GM18526 (cell line): ENCODE measurements around the gene DPEP2.
"Not testable (repeated sequence)": the region's sequence is repeated elsewhere in the genome, so short reads cannot be mapped to it uniquely, and the experiment has no call there.

ENCODE experiments used
- POLR2A ChIP-seq: IDR thresholded peaks from 3 replicates; pipeline ENCODE4 v1.6.1; 2011; ENCODE audit not compliant: insufficient read length; ENCODE audit errors: extremely low read depth

The DPEP2 gene

GRCh38 chr16:67998779-67999688 is at the start of gene DPEP2:
DPEP2 (minus strand) TSS chr16:67999484; CDS start chr16:67993212, 6,272 bp downstream.
- TF ChIP-seq POLR2A = not testable (repeated sequence)

- no peak for TF ChIP-seq POLR2A
Measured at GRCh38 chr16:68047987-68048386, 48.7 kb upstream of the DPEP2 start.

- no peak for TF ChIP-seq POLR2A
Measured at GRCh38 chr16:68046106-68046505, 46.8 kb upstream of the DPEP2 start.

- TF ChIP-seq POLR2A = no peak
Measured at GRCh38 chr16:68041783-68042182, 42.5 kb upstream of the DPEP2 start.

GRCh38 chr16:68040506-68041288 is 41.4 kb upstream of the DPEP2 start:
- no peak for TF ChIP-seq POLR2A

GRCh38 chr16:68037841-68038597 is 38.7 kb upstream of the DPEP2 start:
- no peak for TF ChIP-seq POLR2A

GRCh38 chr16:68035227-68035626 is 35.9 kb upstream of the DPEP2 start:
- no peak for TF ChIP-seq POLR2A

GRCh38 chr16:68033101-68033500 is 33.8 kb upstream of the DPEP2 start:
- no peak for TF ChIP-seq POLR2A

GRCh38 chr16:68031951-68032350 is 32.7 kb upstream of the DPEP2 start:
- TF ChIP-seq POLR2A = no peak

- no peak for TF ChIP-seq POLR2A
Measured at GRCh38 chr16:68028996-68029395, 29.7 kb upstream of the DPEP2 start.

- TF ChIP-seq POLR2A = peak; percentile 79
Measured at GRCh38 chr16:68022728-68023537, 23.6 kb upstream of the DPEP2 start, which contains the start of the genes DDX28 and DUS2. DDX28 (minus strand) TSS chr16:68023232; CDS start chr16:68023202, 30 bp downstream. DUS2 (plus strand) TSS chr16:68023284; CDS start chr16:68038024, 14,740 bp downstream.

- no peak for TF ChIP-seq POLR2A
Measured at GRCh38 chr16:68022278-68022727, 23.0 kb upstream of the DPEP2 start.

GRCh38 chr16:68021490-68021889 is 22.2 kb upstream of the DPEP2 start:
- no peak for TF ChIP-seq POLR2A

GRCh38 chr16:68019167-68019680 is 19.9 kb upstream of the DPEP2 start:
- TF ChIP-seq POLR2A = no peak
